MCF 10A (cell line): ENCODE data around the gene NFIB. TPM values are rescaled to one million over a fixed set of nuclear protein-coding genes. Genes with fewer than 3 reads are reported as not detected.
A peak's percentile ranks its signal among the peaks of the same experiment; 100 is the strongest.

ENCODE experiments used
- BruUV-seq: library from RNA; stranded (reverse); fragments of 400-500 nt; replicated peaks from 2 replicates; lab custom pipeline; 2021; lab: Mats Ljungman, UMichigan
- CTCF ChIA-PET: fragments of 300-600 bp; sonication (Branson Sonifier 250); formaldehyde crosslinking; extraction: SDS; loops from one replicate; lab custom pipeline; 2021; ENCODE audit warnings: antibody characterized with exemption, inconsistent platforms; lab: Yijun Ruan, JAX
- POLR2A ChIA-PET: fragments of 300-600, 350-650 bp; sonication (Branson Sonifier 250); formaldehyde crosslinking; extraction: SDS; loops from one replicate; lab custom pipeline; 2020; ENCODE audit warnings: antibody characterized with exemption, inconsistent platforms; lab: Yijun Ruan, JAX
- DNase-seq: peaks from one replicate; pipeline ENCODE4 v3.0.0-alpha.2; 2018; ENCODE audit not compliant: unreplicated experiment
- H3K27ac Mint-ChIP-seq: one replicate; pipeline ENCODE4 v1.8.0; 2022; ENCODE audit warnings: mild to moderate bottlenecking, low read depth, mixed read lengths; ENCODE audit not compliant: unreplicated experiment
- H3K27me3 Mint-ChIP-seq: one replicate; pipeline ENCODE4 v1.8.0; 2022; ENCODE audit warnings: mixed read lengths; ENCODE audit not compliant: insufficient read depth, unreplicated experiment
- H3K36me3 Mint-ChIP-seq: one replicate; pipeline ENCODE4 v1.8.0; 2022; ENCODE audit warnings: mild to moderate bottlenecking, moderate library complexity, mixed read lengths; ENCODE audit not compliant: insufficient read depth, unreplicated experiment
- H3K4me1 Mint-ChIP-seq: one replicate; pipeline ENCODE4 v1.8.0; 2022; ENCODE audit warnings: mixed read lengths; ENCODE audit not compliant: insufficient read depth, unreplicated experiment
- H3K4me3 Mint-ChIP-seq: one replicate; pipeline ENCODE4 v1.8.0; 2022; ENCODE audit warnings: mild to moderate bottlenecking, moderate library complexity, mixed read lengths; ENCODE audit not compliant: unreplicated experiment
- H3K9me3 Mint-ChIP-seq: one replicate; pipeline ENCODE4 v1.8.0; 2022; ENCODE audit warnings: mixed read lengths; ENCODE audit not compliant: unreplicated experiment
- intact Hi-C: fragments of 100-400 bp; cut with micrococcal nuclease; formaldehyde crosslinking; loops from 2 replicates; pipeline ENCODE4 v1.14.1; 2022
- total RNA-seq: library from RNA; stranded (reverse); gene quantifications from 2 replicates; pipeline ENCODE4 v1.2.3, GENCODE V29; 2022
- TF ChIP-seq, protein P1 (sequence below): fragments of 200-600 bp; IDR thresholded peaks from one replicate; pipeline ENCODE4 v1.8.0; 2022; ENCODE audit warnings: antibody characterized with exemption, mild to moderate bottlenecking; ENCODE audit not compliant: unreplicated experiment

NFIB gene
- total RNA-seq, 1 experiment from 2014 or later = 70.8 TPM

DNA sequence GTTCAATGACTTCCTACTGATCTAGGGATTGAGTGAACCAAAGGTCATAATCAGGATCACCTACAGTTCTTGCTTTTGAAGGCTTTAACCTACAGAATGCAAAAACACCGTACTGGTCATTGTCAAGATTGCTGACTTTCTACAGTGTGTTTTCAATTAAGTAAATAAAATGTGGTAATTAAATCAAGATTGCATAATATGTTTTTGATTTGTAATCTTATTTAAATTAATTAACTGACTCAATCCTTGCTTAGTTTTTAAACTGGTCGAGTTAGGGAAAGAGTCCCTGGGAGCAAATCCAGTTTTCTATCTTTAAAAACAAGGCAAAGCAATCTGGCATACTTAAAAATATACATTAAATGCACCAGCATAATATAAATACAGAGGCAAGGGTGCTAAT, 125.9 kb downstream of the NFIB start:
- Mint-ChIP-seq H3K27ac (no peak overlapping the region), H3K27me3 (no peaks in the 10 kb centered on the region), H3K36me3 (no peaks in the 10 kb centered on the region), H3K4me1 (peaks cover 29% of the 10 kb centered on the region), H3K4me3 (no peak overlapping the region), H3K9me3 (no peaks in the 10 kb centered on the region)
- CTCF ChIA-PET = interaction anchor here (0.8 to 1.3 kb wide), 3 partner anchors 17 to 700 kb away, joined by 3 read pairs; no protein-coding TSS in a partner anchor
- DNase-seq = no peak
- intact Hi-C loops = no loop called here
- TF ChIP-seq, protein P1, sequence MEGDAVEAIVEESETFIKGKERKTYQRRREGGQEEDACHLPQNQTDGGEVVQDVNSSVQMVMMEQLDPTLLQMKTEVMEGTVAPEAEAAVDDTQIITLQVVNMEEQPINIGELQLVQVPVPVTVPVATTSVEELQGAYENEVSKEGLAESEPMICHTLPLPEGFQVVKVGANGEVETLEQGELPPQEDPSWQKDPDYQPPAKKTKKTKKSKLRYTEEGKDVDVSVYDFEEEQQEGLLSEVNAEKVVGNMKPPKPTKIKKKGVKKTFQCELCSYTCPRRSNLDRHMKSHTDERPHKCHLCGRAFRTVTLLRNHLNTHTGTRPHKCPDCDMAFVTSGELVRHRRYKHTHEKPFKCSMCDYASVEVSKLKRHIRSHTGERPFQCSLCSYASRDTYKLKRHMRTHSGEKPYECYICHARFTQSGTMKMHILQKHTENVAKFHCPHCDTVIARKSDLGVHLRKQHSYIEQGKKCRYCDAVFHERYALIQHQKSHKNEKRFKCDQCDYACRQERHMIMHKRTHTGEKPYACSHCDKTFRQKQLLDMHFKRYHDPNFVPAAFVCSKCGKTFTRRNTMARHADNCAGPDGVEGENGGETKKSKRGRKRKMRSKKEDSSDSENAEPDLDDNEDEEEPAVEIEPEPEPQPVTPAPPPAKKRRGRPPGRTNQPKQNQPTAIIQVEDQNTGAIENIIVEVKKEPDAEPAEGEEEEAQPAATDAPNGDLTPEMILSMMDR = no peak
- BruUV-seq = no TSS peak
- POLR2A ChIA-PET = interaction anchor here (0.6 to 0.8 kb wide), 2 partner anchors 18 to 55 kb away, joined by 4 to 5 read pairs; no protein-coding TSS in a partner anchor

DNA sequence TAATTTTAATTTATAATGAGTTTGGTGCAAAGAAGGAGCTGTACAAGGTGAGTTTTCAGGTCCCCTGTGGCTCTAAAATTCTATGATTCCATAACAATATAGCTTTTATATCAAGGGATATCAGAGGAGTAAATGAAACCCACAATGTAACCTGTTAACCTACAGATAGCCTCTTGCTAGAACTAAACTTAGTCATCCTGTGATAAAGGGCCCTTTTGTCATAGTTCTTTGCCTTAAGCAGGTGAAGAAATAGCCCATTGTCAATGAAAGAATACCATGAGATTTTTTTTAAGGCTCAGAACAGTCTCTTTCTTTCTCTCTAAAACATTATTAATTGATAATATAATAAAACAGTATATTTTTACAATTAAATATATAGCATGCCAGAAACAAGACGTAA, 127.8 kb downstream of the NFIB start:
- TF ChIP-seq, protein P1 = no peak
- Mint-ChIP-seq H3K9me3 (no peaks in the 10 kb centered on the region), H3K4me1 (peaks cover 37% of the 10 kb centered on the region), H3K4me3 (no peak overlapping the region), H3K36me3 (peaks cover 6% of the 10 kb centered on the region), H3K27me3 (no peaks in the 10 kb centered on the region), H3K27ac (no peak overlapping the region)
- no TSS peak for BruUV-seq
- intact Hi-C loops = no loop called here
- no peak for DNase-seq
- ChIA-PET CTCF (interaction anchor here (0.6 kb wide), 2 partner anchors 31 to 243 kb away, joined by 3 read pairs; no protein-coding TSS in a partner anchor), POLR2A (interaction anchor here (0.7 to 1.4 kb wide), 5 partner anchors 9 to 409 kb away, joined by 3 to 6 read pairs (median 3); no protein-coding TSS in a partner anchor)

DNA sequence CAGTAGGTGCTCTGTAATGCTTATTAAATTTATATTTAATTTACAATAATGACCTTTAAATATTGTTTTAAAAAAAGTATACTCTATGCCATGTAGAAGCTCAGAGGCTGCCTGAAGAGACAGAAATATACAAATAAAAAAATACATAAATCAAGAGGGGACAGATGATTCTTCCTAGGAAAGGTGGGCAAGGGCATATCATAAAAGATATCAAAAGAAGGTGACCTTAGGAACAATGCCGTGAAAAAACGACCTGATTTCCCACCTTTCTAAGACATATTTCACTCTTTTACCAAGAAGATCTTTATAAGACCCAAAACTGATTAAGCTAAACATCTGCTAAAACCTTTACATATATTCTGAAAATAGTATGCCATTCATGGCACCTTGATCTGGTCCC, 128.9 kb downstream of the NFIB start:
- intact Hi-C loops = no loop called here
- H3K27me3 Mint-ChIP-seq = no peaks in the 10 kb centered on the region
- TF ChIP-seq, protein P1 = no peak
- peaks cover 46% of the 10 kb centered on the region for H3K4me1 Mint-ChIP-seq
- no peak overlapping the region for H3K27ac Mint-ChIP-seq
- POLR2A ChIA-PET = interaction anchor here (0.6 kb wide), 2 partner anchors 42 to 463 kb away, joined by 3 to 5 read pairs; no protein-coding TSS in a partner anchor
- no TSS peak for BruUV-seq
- no peaks in the 10 kb centered on the region for H3K9me3 Mint-ChIP-seq
- no peak for DNase-seq
- peaks cover 11% of the 10 kb centered on the region for H3K36me3 Mint-ChIP-seq
- no peak overlapping the region for H3K4me3 Mint-ChIP-seq
- CTCF ChIA-PET = interaction anchor here (0.6 to 1.4 kb wide), 2 partner anchors 168 to 471 kb away, joined by 3 read pairs; no protein-coding TSS in a partner anchor

DNA sequence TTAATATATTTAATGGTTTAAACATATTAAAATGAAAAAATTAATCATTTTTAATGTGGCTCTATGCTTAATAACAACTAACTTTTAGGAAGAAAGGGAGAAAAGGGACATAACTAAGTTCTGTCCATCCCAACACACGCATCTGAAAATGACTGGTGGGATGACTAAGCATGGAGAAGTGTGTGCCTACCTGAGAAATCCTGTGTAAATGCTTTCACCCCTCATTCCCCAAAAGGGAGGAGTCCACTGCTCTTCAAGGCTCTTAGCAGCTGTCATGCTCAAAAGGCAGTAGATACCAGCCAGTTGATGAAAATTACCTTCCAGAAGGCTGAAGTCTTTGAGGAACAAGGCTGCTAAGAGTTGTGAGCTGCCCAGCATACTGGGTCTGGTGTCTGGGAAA, 130.9 kb downstream of the NFIB start:
- peak; percentile 33 for DNase-seq
- Mint-ChIP-seq H3K36me3 (peaks cover 11% of the 10 kb centered on the region), H3K9me3 (no peaks in the 10 kb centered on the region), H3K27me3 (no peaks in the 10 kb centered on the region), H3K4me3 (no peak overlapping the region), H3K27ac (no peak overlapping the region), H3K4me1 (peaks cover 38% of the 10 kb centered on the region)
- intact Hi-C loops = no loop called here
- TF ChIP-seq, protein P1 = no peak
- no TSS peak for BruUV-seq
- ChIA-PET CTCF (interaction anchor here (0.6 to 0.9 kb wide), 2 partner anchors 55 to 171 kb away, joined by 3 to 4 read pairs; no protein-coding TSS in a partner anchor), POLR2A (interaction anchor here (0.7 to 1.4 kb wide), 3 partner anchors 14 to 1345 kb away, joined by 3 read pairs; no protein-coding TSS in a partner anchor)
